SK-MEL-5 (cell line): ENCODE measurements around the gene IMPACT. TPM values are rescaled to one million over a fixed set of nuclear protein-coding genes. Genes with fewer than 3 reads are reported as not detected.

Source experiments
- DNase-seq: peaks from one replicate; pipeline ENCODE4 v3.0.0-alpha.2; 2016; ENCODE audit warnings: low read depth, low spot score
- in situ Hi-C: cut with HindIII; loops from 2 replicates; pipeline ENCODE4 v1.10.0; 2016; ENCODE audit warnings: low sequenced_read_pairs, high pct_unique_total_duplicates, low pct_unique_long_range_greater_than_20kb
- polyA plus RNA-seq, 2 experiments: library from polyadenylated mRNA; depleted of rRNA; stranded (reverse); fragments of >200 nt; gene quantifications; 2 replicates each; pipeline ENCODE4 v1.2.3, GENCODE V29; 2015
- total RNA-seq: library from RNA; depleted of rRNA; stranded (reverse); fragments of >200 nt; shearing (Covaris generic); gene quantifications from 2 replicates; pipeline ENCODE4 v1.2.3, GENCODE V29; 2014; rRNA removed

The IMPACT gene
- 38.2 and 47.3 TPM in 2 replicates for total RNA-seq
- polyA plus RNA-seq (2015; cell fraction: cytosol; rRNA removed), result 32.2 and 32.7 TPM in 2 replicates
- polyA plus RNA-seq (2015; cell fraction: nucleus; rRNA removed), result 32.8 and 33.4 TPM in 2 replicates

DNA sequence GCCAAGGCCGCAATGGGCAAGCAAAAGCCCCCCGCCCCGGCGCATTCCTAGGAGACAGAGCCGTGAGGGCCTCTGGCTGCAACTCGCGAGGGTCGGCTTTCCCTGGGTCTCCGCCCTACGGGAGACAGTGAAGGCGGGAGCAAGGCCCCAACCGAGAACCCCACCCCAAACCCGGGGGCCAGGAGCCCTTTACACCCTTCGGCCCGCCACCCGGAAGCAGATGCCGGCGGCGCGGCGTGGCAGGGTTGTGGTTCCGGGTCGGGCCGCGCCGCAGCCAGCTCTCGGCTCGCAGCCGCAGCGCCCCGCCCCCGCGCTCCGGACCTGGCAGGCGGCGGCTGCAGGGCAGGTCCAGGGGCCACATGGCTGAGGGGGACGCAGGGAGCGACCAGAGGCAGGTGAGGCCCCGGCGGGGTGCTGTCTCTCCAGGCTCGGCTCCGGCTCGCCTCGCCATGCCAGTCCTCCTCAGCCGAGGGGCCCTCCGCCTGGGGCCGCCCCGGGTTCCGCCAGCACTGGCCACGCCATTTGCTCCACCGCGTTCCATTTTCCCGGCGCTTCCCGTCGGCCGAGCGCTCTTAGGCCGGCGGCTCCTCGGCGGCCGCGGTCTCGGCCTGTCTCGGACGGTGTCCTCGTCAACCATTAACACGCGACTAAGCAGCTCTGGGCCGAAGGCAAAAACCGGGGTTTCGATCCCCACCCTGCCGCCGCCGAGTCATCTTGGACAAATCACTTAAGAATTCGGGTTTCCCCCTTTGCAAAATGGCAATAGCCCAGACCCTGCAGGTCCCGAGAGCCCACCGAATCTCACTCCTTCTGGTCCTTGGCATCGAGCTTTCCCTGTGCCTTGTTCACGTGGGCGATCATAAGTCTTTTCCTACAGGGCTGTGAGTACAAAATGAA, at the start of gene IMPACT:
IMPACT (plus strand) TSS at position 273 of the 897 bp plus-strand sequence; CDS start at position 360, 87 bp downstream.
- in situ Hi-C loops, result no loop called here

DNA sequence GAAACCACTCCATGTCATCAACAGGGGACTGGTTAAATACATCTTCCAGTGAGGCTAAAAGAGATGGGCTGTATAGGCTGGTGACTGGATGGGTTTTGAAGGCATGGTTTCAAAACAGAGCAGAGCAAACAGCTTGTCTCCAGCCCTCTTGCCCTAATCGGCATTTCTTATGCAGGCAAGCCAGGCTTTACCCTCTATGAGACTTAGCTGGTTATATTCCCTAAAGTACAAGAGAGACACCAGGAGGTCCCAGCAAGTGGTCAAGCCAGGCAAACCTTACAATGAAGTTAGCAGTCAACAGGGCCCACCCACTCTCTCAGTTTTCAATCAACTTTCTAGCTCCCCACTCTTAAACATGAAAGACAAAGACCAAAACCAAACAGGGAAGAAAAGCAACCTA, 47.9 kb upstream of the IMPACT start:
- in situ Hi-C loops, result no loop called here
- no peak for DNase-seq

More for the DNA sequence above, at the start of gene IMPACT:
- DNase-seq, result peak; percentile 77

DNA sequence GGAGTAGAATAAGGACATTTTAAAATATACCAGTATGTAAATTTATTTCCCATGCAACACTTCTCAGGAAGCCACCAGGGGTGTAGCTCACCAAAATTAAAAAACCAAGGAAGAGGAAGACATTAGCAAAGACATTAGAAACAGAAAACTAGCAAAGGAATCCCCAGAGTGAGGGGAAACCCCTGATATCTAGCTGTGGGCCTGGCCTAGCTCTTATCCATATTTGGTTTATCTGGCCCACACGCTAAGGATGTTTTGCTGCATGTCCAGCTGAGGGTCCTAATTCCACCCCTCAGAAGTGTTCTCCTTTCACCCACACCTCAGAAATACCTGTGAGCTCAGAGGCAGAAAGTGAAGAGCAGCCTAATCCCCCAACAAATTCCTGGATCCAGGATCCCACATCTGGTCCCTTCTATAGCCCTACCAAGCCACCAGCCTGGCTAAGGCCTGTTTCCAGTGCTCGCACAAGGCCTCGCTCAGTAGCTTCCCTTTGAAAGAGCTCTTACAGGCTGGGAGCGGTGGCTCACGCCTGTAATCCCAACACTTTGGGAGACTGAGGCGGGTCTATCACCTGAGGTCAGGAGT, 46.2 kb upstream of the IMPACT start:
- in situ Hi-C loops, result no loop called here
- no peak for DNase-seq

- DNase-seq, result no peak
- in situ Hi-C loops, result no loop called here
Measured at GRCh38 chr18:24381126-24381525, 45.3 kb upstream of the IMPACT start.

GRCh38 chr18:24386681-24387080, 39.8 kb upstream of the IMPACT start:
- DNase-seq, result no peak
- in situ Hi-C loops, result no loop called here

DNA sequence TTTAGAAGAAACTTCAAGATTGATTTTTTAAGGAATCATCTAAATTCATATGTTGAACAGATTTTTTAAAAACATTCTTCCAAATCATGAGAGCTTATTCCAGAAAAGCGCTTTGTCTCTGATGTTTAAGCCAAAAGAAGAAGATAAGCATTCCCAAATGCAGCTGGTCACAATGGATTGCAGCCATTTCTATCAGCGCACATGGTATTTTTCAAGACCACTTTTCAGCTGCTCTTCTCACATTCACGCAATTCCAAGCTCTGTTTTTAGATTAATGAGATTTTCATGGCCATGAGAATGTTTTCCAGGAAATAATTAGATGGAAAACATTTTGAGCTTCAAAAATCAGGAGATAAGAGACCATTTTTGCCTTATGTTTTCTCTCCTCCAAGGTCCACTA, 37.5 kb upstream of the IMPACT start:
- in situ Hi-C loops, result no loop called here
- no peak for DNase-seq

GRCh38 chr18:24395049-24395795, 31.2 kb upstream of the IMPACT start:
- in situ Hi-C loops, result no loop called here
- peak; percentile 50 for DNase-seq

GRCh38 chr18:24396082-24396633, 30.3 kb upstream of the IMPACT start:
- no peak for DNase-seq
- in situ Hi-C loops, result no loop called here

DNA sequence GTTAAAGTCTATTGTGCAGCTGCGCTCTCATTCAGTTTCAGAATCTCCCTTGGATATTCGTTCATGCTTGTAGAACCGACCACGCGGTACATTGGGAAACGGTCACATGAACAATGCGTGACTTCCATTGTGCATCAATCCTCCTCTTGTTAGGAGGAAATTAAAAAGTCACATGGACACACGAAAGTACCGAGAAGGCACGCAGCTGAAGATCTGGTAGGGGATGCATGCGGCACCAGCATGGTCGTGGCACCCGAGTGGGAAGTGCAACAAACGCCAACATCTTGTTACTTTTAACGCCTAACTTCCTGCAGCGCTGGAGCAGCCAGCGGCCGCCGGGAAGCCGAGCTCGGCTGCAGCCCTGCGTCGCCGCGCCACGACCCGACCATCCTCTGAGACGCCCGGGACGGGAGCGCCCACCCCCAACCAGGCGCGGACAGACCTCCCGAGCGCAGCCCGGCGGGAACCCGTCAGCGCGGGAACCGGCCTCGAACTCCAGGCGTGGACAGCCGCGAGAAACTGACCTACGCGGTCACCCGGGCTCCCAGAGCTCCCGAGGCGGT, 29.3 kb upstream of the IMPACT start:
- in situ Hi-C loops, result no loop called here
- peak; percentile 97 for DNase-seq

GRCh38 chr18:24397694-24398368, 28.6 kb upstream of the IMPACT start, which contains the start of gene OSBPL1A:
Gene OSBPL1A, minus strand, starts transcription at chr18:24397824. Its CDS starts 20,291 bp downstream, at chr18:24377533.
- peak; percentile 95 for DNase-seq
- in situ Hi-C loops, result no loop called here

- in situ Hi-C loops, result no loop called here
- DNase-seq, result peak; percentile 33
Measured at GRCh38 chr18:24398540-24398939, 27.9 kb upstream of the IMPACT start.

- no peak for DNase-seq
- in situ Hi-C loops, result no loop called here
Measured at GRCh38 chr18:24400587-24400986, 25.9 kb upstream of the IMPACT start.

DNA sequence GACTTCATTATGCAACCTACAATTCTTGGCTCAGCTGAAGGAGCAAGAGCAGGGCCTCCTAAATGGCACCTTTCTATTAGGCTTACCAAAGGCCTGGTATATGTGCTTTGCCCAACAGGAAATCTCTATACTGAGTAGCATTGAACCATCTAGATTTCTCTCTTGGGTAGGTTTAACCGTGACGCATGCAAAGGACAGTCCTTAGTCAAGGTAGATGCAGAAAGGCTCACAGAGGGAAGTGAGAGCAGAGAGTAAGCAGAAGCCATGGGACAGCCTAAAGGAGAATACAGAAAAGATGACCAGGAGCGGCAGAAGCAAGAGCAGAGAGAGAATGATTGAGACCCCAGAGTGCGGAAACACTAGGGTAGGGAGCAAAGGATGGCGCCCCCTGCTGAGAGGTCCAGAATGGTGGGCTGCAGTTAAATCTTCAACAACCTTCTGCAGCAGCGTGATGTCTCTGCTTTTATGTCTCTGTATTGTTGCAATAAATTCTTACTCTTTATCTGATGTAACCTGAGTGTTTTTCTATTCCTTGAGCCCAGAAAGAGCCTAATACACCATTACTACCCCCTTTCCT, 24.2 kb upstream of the IMPACT start:
- in situ Hi-C loops, result no loop called here
- peak; percentile 32 for DNase-seq

- in situ Hi-C loops, result no loop called here
Measured at GRCh38 chr18:24403076-24403475, 23.4 kb upstream of the IMPACT start.

GRCh38 chr18:24404591-24404990, 21.9 kb upstream of the IMPACT start:
- DNase-seq, result no peak
- in situ Hi-C loops, result no loop called here

More at GRCh38 chr18:24403076-24403475, 23.4 kb upstream of the IMPACT start:
- no peak for DNase-seq

DNA sequence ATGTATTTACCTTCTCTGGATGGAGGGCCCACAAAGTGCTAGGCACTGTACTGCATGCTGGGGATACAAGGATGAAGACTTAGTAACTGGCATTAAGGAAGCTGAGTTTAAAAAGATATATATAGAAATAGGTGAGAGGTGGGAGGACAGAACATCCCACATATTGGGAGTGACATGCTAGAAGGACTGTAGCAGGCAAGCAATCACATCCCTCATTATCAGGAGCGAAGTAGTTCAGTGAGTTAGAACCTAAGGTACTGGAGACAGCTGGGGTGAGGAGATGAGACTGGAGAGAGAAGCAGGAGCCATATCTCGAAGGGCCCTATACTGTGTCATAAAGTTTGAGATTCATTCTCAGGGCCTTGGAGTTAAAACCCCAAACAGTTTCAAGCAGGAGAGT, 18.0 kb upstream of the IMPACT start:
- DNase-seq, result no peak
- in situ Hi-C loops, result no loop called here

DNA sequence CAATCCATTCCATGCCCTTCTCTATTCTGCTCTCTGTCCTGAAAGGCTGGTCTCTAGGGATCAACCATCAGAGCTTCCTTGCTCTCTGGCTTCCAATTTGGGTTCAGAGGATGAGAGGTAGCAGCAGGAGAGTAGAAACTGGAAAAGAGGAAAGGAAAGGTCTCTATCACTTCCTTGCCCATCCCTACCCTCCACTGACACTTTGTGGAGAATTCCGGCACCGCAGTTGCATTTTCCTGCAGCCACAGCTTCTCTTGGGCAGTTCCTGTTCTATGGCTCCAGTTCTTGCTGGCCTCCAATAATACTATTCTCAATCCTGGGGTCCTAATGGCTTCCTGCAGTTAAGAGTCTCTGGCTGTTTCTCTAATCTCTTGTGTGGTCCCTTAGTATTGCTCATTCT, 13.3 kb upstream of the IMPACT start:
- peak; percentile 67 for DNase-seq
- in situ Hi-C loops, result no loop called here
